ENCODE data around the gene FIS1.

The FIS1 gene

DNA sequence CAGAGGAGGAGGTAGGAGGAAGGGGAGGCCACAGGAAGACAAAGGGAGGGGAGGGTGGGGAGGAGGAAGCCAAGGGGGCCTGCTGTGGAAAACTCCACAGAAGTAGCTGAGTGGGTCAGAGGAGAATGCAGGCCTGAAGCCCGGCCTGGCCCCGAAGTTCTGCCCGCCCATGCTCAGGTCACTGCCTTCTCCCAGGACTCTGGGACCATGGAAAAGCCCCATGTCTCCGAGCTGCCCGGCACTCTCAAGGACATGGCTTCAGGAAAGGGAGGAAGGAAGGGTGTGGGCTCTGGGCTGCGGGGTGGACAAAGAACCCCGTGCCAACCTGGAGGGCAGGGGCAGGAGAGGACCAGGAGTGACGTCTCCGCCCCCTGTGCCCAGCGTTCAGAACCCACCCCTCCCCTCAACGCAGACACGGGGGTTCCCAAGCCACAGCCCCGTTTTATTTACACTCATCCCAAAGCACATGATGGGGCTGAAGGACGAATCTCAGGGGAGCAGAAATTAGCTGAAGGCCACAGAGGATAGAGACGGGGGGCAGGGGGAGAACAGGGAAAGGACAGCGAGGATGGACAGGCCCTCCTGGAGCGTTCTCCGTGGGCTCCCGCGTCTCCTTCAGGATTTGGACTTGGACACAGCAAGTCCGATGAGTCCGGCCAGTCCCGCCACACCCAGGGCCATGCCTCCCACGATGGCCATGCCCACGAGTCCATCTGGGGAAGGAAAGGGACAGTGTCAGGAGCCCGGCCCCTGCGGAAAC lies 5.5 kb downstream of the FIS1 start:
- H3K4me1 ChIP-seq: peaks cover 15% of the 10 kb centered on the region
- TF ChIP-seq, protein P1, sequence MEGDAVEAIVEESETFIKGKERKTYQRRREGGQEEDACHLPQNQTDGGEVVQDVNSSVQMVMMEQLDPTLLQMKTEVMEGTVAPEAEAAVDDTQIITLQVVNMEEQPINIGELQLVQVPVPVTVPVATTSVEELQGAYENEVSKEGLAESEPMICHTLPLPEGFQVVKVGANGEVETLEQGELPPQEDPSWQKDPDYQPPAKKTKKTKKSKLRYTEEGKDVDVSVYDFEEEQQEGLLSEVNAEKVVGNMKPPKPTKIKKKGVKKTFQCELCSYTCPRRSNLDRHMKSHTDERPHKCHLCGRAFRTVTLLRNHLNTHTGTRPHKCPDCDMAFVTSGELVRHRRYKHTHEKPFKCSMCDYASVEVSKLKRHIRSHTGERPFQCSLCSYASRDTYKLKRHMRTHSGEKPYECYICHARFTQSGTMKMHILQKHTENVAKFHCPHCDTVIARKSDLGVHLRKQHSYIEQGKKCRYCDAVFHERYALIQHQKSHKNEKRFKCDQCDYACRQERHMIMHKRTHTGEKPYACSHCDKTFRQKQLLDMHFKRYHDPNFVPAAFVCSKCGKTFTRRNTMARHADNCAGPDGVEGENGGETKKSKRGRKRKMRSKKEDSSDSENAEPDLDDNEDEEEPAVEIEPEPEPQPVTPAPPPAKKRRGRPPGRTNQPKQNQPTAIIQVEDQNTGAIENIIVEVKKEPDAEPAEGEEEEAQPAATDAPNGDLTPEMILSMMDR (IDR thresholded peaks at IDR 0.05; ENCODE audit: low read depth, low read length): no peak
- H3K4me3 ChIP-seq (ENCODE audit: low read depth, low read length): no peak overlapping the region
- DNase-seq: no peak
- H3K36me3 ChIP-seq: peaks cover 5% of the 10 kb centered on the region; the same call in 1 of the 2 replicates
- H3K27me3 ChIP-seq: no peaks in the 10 kb centered on the region
- no peaks in the 10 kb centered on the region for H3K9me3 ChIP-seq

- Histone ChIP-seq H3K36me3 (peaks cover 5% of the 10 kb centered on the region; the same call in 1 of the 2 replicates), H3K27me3 (no peaks in the 10 kb centered on the region), H3K4me3 (ENCODE audit: low read depth, low read length) (no peak overlapping the region), H3K9me3 (no peaks in the 10 kb centered on the region), H3K4me1 (peaks cover 12% of the 10 kb centered on the region)
- TF ChIP-seq, protein P1 (IDR thresholded peaks at IDR 0.05; ENCODE audit: low read depth, low read length): no peak
- DNase-seq: peak; percentile 67
These were observed 6.4 kb downstream of the FIS1 start for GRCh38 chr7:101238226-101239182.

- TF ChIP-seq, protein P1 (IDR thresholded peaks at IDR 0.05; ENCODE audit: low read depth, low read length): no peak
- Histone ChIP-seq H3K36me3 (peaks cover 5% of the 10 kb centered on the region; the same call in 1 of the 2 replicates), H3K4me3 (ENCODE audit: low read depth, low read length) (no peak within 1 kb of the TSS), H3K9me3 (no peaks in the 10 kb centered on the region), H3K27me3 (no peaks in the 10 kb centered on the region), H3K4me1 (peaks cover 12% of the 10 kb centered on the region)
- no peak for DNase-seq
These were observed 7.4 kb downstream of the FIS1 start, which contains the start of gene CLDN15 for GRCh38 chr7:101237206-101238067. TSS of gene CLDN15 (minus strand) at chr7:101237802. CDS start at chr7:101237581, 221 bp downstream.

DNA sequence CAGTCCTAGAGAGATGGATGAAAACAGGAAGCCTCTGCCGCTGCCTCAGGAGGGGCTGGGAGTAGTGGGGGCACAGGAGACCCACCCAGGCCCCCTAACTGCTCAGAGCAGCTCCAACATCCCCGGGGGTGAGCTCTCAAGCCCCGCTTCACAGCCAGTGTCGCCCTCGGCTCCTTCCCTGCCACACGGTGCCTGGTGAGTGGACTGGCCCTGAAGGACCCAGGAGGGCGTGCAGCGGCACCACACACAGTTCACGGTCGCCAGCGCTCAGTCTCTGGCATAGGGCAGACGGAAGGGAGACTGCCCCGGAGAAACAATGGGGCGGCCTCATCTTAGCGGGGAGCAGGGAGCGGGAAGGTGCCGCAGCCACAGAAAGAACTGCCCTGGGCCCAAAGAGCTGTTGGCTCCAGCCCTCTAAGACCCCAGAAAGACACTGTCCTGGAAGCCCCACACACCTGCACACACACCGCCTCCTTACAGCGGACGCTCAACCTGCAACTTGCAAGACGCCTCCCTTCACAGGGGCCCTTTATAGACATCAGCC lies 8.5 kb downstream of the FIS1 start:
- Histone ChIP-seq H3K9me3 (no peaks in the 10 kb centered on the region), H3K4me1 (peaks cover 18% of the 10 kb centered on the region), H3K27me3 (no peaks in the 10 kb centered on the region), H3K4me3 (ENCODE audit: low read depth, low read length) (no peak overlapping the region), H3K36me3 (peaks cover 5% of the 10 kb centered on the region; the same call in 1 of the 2 replicates)
- no peak for DNase-seq
- TF ChIP-seq, protein P1 (IDR thresholded peaks at IDR 0.05; ENCODE audit: low read depth, low read length): no peak

DNA sequence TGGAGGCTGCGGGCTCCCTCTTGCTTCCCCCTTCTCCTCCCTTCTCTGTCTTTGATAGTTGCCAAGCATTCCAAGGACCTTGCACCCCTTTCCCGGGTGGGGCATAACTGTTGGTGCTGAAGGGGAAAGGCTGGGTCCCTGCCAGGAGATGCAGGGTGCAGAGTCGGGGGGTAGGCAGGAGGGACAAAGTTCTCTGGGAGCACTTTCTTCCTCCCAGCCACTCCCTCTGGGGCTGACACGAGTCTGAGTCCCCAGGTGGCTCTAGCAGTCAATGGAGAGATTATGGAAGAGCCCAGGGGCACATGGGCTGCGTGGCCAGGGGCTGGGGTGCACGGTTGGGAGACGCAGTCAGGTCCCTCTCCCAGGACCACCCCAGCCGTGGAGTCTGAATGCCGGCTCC lies 9.4 kb downstream of the FIS1 start:
- TF ChIP-seq, protein P1 (IDR thresholded peaks at IDR 0.05; ENCODE audit: low read depth, low read length): no peak
- Histone ChIP-seq H3K4me1 (peaks cover 18% of the 10 kb centered on the region), H3K4me3 (ENCODE audit: low read depth, low read length) (no peak overlapping the region), H3K9me3 (no peaks in the 10 kb centered on the region), H3K27me3 (no peaks in the 10 kb centered on the region), H3K36me3 (peaks cover 5% of the 10 kb centered on the region; the same call in 1 of the 2 replicates)
- no peak for DNase-seq

Data from BE2C (cell line).